Thyroid gland (tissue), 4 donors: ENCODE measurements around the gene LONP2. TPM values are rescaled to one million over a fixed set of nuclear protein-coding genes. Genes with fewer than 3 reads are reported as not detected.
"Not testable (repeated sequence)": the region's sequence is repeated elsewhere in the genome, so short reads cannot be mapped to it uniquely, and the experiment has no call there.

Experiments
- DNase-seq, 2 donors: peaks; one replicate each; pipeline ENCODE4 v3.0.0-alpha.2; 2019
- H3K27ac ChIP-seq, 3 donors: fragments of 200-600 bp; sonication (generic); 1 replicate in 2 of 3; 2 replicates in 1 of 3; pipeline ENCODE4 v1.5.1; 2016 to 2019; ENCODE audit warnings: mild to moderate bottlenecking in 1 of 3, moderate library complexity in 1 of 3
- H3K27me3 ChIP-seq: fragments of 200-600 bp; sonication (generic); one replicate; pipeline ENCODE4 v1.5.1; 2019
- H3K36me3 ChIP-seq, 2 donors: fragments of 200-600 bp; sonication (generic); one replicate each; pipeline ENCODE4 v1.5.1; 2016 to 2019
- H3K4me1 ChIP-seq, 2 donors: fragments of 200-600 bp; sonication (generic); one replicate each; pipeline ENCODE4 v1.5.1; 2017 to 2019
- H3K4me3 ChIP-seq, 3 donors: fragments of 200-600 bp; sonication (generic); replicated peaks in 1 of 3; 1 replicate in 2 of 3; 2 replicates in 1 of 3; pipeline ENCODE4 v1.5.1; 2016; ENCODE audit warnings: mild to moderate bottlenecking in 1 of 3
- H3K9me3 ChIP-seq: fragments of 200-600 bp; sonication (generic); one replicate; pipeline ENCODE4 v1.5.1; 2017
- CTCF ChIP-seq, 6 experiments: fragments of 200-600 bp in 3 of 6; fragments of 450-650 bp in 3 of 6; sonication (generic) in 3 of 6; IDR thresholded peaks; one replicate each; pipeline ENCODE4 v1.5.1; 2016 to 2019; ENCODE audit warnings: antibody characterized with exemption in 6 of 6, mild to moderate bottlenecking in 2 of 6, inconsistent platforms in 1 of 6, moderate library complexity in 1 of 6
- POLR2A ChIP-seq, 2 donors: fragments of 450-650 bp; IDR thresholded peaks; one replicate each; pipeline ENCODE4 v1.6.1; 2017; ENCODE audit warnings: antibody characterized with exemption in 2 of 2, mild to moderate bottlenecking in 2 of 2, moderate library complexity in 1 of 2
- WGBS, 2 donors: methylation state at CpG; one replicate each; pipeline ENCODE4 v1.1.5; 2017; 5-methylcytosine and 5-hydroxymethylcytosine counted together
- intact Hi-C: fragments of 100-400 bp; cut with DNase I; formaldehyde crosslinking; loops from one replicate; pipeline ENCODE4 v1.15.1; 2023
- total RNA-seq, 4 donors: library from RNA; depleted of rRNA; stranded (reverse); fragments of >200 nt; gene quantifications; one replicate each; pipeline ENCODE4 v1.2.3, GENCODE V29; 2016

Gene LONP2
- total RNA-seq, 4 donors from 2014 or later = 108 to 124 (median 116) TPM

GRCh38 chr16:48371393-48371780 lies 127.3 kb downstream of the LONP2 start:
- intact Hi-C loops = no loop called here
- no peak for DNase-seq
- Histone ChIP-seq H3K36me3 (no peaks in the 10 kb centered on the region), H3K27ac (no peak overlapping the region), H3K4me3 (no peak overlapping the region), H3K4me1 (peaks cover 58 to 60% of the 10 kb centered on the region in 2 donors), H3K27me3 (no peaks in the 10 kb centered on the region), H3K9me3 (no peaks in the 10 kb centered on the region)
- TF ChIP-seq CTCF (IDR thresholded peaks at IDR 0.05) (no peak), POLR2A (IDR thresholded peaks at IDR 0.05) (no peak)

- intact Hi-C loops = no loop called here
- peaks cover 58 to 59% of the 10 kb centered on the region in 2 donors for H3K4me1 ChIP-seq
- no peaks in the 10 kb centered on the region for H3K36me3 ChIP-seq
- H3K27ac ChIP-seq = no peak overlapping the region
- H3K4me3 ChIP-seq = no peak overlapping the region
- no peak for TF ChIP-seq CTCF (IDR thresholded peaks at IDR 0.05)
- TF ChIP-seq POLR2A (IDR thresholded peaks at IDR 0.05) = no peak
- no peak for DNase-seq
- 94 to 95% methylated on average over 4 of the region's 4 CpGs for WGBS, 2 donors
- no peaks in the 10 kb centered on the region for H3K27me3 ChIP-seq
- H3K9me3 ChIP-seq = no peaks in the 10 kb centered on the region
These were observed 128.6 kb downstream of the LONP2 start for GRCh38 chr16:48372744-48373143.

- Histone ChIP-seq H3K27ac (no peak overlapping the region), H3K9me3 (no peaks in the 10 kb centered on the region), H3K36me3 (no peaks in the 10 kb centered on the region), H3K4me1 (peaks cover 57 to 65% of the 10 kb centered on the region in 2 donors), H3K27me3 (no peaks in the 10 kb centered on the region), H3K4me3 (no peak overlapping the region)
- WGBS, 2 donors = 89 to 90% methylated on average over 4 of the region's 4 CpGs
- no peak for DNase-seq
- intact Hi-C loops = no loop called here
- TF ChIP-seq POLR2A (IDR thresholded peaks at IDR 0.05) = no peak
These were observed 129.3 kb downstream of the LONP2 start for GRCh38 chr16:48373258-48374029.

- DNase-seq = no peak
- no peak overlapping the region for H3K27ac ChIP-seq
- peaks cover 65 to 74% of the 10 kb centered on the region in 2 donors for H3K4me1 ChIP-seq
- no peaks in the 10 kb centered on the region for H3K36me3 ChIP-seq
- TF ChIP-seq POLR2A (IDR thresholded peaks at IDR 0.05) (no peak), CTCF (IDR thresholded peaks at IDR 0.05) (no peak)
- H3K4me3 ChIP-seq = no peak overlapping the region
- no peaks in the 10 kb centered on the region for H3K27me3 ChIP-seq
- intact Hi-C loops = no loop called here
- WGBS, 2 donors = 53 to 59% methylated on average over 2 of the region's 2 CpGs
- no peaks in the 10 kb centered on the region for H3K9me3 ChIP-seq
These were observed 130.2 kb downstream of the LONP2 start for GRCh38 chr16:48374255-48374654.

- DNase-seq, H3K9me3 ChIP-seq, H3K4me3 ChIP-seq, H3K36me3 ChIP-seq, intact Hi-C loops, H3K27me3 ChIP-seq: not testable (repeated sequence)
- H3K4me1 ChIP-seq = peaks cover 74 to 83% of the 10 kb centered on the region in 2 donors
- H3K27ac ChIP-seq = peak overlapping the region in 2 of 3 donors; percentile 7 to 19
- 89 to 91% methylated on average over 7 of the region's 7 CpGs for WGBS, 2 donors
These were observed 133.2 kb downstream of the LONP2 start for GRCh38 chr16:48377301-48377700.

- intact Hi-C loops = no loop called here
- Histone ChIP-seq H3K36me3 (no peaks in the 10 kb centered on the region), H3K4me3 (no peak overlapping the region), H3K4me1 (peaks cover 65 to 83% of the 10 kb centered on the region in 2 donors), H3K9me3 (no peaks in the 10 kb centered on the region), H3K27ac (no peak overlapping the region), H3K27me3 (no peaks in the 10 kb centered on the region)
- WGBS, 2 donors = 82 to 87% methylated on average over 5 of the region's 5 CpGs
- DNase-seq = no peak
- TF ChIP-seq CTCF (IDR thresholded peaks at IDR 0.05) = no peak
- no peak for TF ChIP-seq POLR2A (IDR thresholded peaks at IDR 0.05)
These were observed 134.2 kb downstream of the LONP2 start for GRCh38 chr16:48378276-48378675.
